CD4-positive, alpha-beta T cell treated with Interleukin-4 for 1 hour (primary cell): ENCODE measurements around the gene GPR107.

ENCODE experiments used
- DNase-seq, 2 donors: peaks; one replicate each; pipeline ENCODE4 v3.0.0-alpha.2; 2020 to 2022

Gene GPR107

GRCh38 chr9:130058154-130058553 is 4.4 kb downstream of the GPR107 start:
- peak in 1 of 2 donors; percentile 22 for DNase-seq

DNA sequence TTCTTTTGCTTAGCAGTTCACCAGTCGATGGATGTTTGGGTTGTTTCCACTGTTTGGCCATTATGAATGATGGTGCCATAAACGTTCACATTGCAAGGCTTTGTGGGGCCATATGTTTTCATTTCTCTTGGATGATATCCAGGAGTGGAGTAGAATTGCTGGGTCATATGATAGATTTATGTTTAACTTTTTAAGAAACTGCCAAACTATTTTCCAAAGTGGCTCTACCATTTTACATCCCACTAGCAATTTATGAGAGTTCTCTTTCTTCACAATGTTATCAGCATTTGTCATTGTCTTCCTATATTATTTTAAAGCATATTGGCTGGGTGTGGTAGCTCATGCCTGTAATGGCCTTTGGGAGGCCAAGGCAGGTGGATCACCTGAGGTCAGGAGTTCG is 5.2 kb downstream of the GPR107 start:
- no peak for DNase-seq

DNA sequence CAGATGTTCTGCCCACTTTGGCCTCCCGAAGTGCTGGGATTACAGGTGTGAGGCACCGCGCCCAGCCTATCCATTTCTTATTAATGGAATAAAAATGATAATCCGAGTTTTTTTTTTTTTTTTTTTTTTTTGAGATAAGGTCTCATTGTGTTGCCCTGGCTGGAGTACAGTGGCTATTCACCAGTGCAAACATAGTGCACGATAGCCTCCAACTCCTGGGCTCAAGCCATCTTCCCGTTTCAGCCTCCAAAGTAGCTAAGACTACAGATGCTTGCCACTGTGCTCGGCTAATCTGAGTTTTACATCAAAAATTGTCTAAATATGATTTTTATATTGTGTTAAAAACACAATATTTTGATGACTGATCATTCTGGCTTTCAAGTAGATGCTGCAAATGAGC is 6.6 kb downstream of the GPR107 start:
- no peak for DNase-seq

- DNase-seq, result no peak
Observed at GRCh38 chr9:130062750-130063149, 9.0 kb downstream of the GPR107 start.

DNA sequence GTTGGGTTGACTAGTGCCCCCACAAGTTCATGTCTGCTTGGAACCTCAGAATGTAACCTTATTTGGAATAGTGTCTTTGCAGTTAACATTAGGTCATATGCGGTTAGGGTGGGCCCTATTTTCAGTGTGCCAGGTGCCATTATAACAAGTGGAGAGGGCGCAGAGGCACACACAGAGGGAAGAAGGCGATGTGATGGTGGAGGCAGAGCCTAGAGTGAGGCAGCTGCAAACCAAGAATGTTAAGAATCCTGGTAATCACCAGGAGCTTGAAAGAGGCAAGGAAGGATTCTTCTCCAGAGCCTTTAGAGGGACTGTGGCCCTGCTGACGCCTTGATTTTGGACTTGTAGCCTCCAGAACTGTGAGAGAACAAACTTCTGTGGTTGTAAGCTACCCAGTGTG is 10.9 kb downstream of the GPR107 start:
- DNase-seq, result no peak

- no peak for DNase-seq
Observed at GRCh38 chr9:130069048-130069447, 15.3 kb downstream of the GPR107 start.

DNA sequence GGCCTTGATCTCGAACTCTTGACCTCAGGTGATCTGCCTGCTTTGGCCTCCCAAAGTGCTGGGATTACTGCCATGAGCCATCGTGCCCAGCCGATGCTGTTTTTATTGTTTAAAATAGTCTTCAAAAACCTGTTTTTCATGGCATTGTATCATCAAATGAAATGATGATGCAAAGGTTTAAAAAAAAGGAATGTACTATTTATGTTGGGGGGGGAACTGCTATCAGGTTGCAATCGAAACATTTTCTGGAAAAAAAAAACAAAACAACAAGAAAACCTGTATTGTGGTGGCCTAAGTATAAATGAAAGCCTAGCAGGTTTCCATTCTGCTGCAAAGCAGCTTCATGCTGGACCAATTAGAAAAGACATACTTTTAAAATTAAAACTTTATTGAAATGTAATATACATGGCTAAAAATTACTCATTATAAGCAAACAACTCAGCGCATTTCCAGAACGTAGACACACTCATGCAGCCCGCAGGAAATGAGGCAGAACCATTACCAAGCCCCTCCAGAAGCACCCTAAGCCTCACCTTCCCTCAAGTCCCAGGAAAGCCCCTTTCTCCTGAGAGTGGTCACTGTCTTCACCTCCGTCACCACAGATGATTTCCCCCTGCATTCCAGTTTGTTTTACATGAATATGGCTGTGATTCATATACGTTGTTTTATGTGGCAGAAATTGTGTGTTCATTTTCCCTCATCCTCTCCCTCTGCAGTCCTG is 19.0 kb downstream of the GPR107 start:
- no peak for DNase-seq

- peak in 1 of 2 donors; percentile 15 for DNase-seq
Observed at GRCh38 chr9:130073373-130073772, 19.7 kb downstream of the GPR107 start.

DNA sequence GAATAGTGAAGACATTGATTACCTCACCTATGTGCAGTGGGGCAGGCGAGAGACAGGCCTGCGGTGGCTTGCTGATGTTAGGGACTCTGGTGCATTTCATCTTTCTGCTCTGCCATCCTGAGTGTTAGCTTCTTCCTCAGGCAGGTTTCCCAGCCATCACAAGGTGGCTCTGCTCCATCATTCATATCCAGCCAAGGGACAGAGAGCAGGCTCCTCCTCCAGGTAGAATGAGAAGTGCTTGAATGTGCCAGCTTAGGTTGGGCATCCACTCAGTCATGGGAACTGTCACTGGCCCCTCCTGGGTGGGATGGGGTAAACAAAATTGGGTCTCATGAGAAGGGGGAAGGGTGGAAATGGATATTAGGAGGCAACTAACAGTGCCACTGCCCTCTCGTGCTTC is 24.8 kb downstream of the GPR107 start:
- no peak for DNase-seq

DNA sequence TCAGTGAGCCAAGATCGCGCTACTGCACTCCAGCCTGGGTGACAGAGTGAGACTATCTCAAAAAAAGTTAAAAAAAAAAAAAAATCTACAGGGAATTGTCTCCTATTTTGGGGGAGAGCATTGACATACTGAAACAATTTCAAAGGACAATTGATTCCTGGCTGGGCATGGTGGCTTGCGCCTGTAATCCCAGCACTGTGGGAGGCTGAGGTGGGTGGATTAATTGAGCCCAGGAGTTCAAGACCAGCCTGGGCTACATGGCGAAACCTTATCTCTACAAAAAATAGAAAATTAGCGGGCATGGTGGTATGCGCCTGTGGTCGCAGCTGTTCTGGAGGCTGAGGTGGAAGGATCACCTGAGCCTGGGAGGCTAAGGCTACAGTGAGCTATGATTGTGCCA is 30.6 kb downstream of the GPR107 start:
- DNase-seq, result no peak

DNA sequence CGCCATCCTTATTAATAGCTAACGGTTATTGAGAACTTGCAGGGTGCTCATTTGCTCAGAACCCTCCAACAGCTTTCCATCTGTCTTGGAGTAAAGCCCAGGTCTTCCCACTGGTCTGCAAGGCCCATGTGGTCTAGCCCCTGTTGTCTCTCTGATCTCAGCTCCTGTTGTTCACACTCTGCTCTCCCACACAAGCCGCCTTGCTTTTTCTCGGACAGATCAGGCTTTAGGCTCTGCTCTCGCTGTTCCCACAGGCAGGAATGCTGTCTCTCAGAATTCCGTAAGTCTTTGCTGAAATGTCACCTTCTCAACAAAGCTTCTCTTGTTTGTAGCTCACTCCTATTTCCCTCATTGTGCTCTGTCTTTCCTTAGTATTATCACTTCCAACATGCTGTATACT is 34.3 kb downstream of the GPR107 start:
- no peak for DNase-seq

- DNase-seq, result no peak
Observed at GRCh38 chr9:130089141-130089540, 35.4 kb downstream of the GPR107 start.

DNA sequence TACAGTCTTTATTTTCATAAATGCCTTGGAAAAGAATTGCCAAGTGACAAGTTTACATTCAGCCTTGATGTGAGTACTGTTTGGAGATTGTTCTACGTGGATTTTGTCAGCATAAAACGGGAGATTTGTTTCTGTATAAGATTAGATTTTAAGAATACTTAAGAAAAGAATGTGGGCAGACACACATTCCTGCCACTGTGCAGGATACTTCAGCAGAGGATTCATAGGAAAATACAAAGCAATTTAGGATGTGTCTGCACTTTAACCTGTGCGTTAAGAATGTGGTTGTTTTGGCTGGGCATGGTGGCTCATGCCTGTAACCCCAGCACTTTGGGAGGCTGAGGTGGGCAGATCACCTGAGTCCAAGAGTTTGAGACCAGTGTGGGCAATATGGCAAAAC is 37.2 kb downstream of the GPR107 start:
- no peak for DNase-seq

GRCh38 chr9:130092910-130093309 is 39.2 kb downstream of the GPR107 start:
- DNase-seq, result no peak

DNA sequence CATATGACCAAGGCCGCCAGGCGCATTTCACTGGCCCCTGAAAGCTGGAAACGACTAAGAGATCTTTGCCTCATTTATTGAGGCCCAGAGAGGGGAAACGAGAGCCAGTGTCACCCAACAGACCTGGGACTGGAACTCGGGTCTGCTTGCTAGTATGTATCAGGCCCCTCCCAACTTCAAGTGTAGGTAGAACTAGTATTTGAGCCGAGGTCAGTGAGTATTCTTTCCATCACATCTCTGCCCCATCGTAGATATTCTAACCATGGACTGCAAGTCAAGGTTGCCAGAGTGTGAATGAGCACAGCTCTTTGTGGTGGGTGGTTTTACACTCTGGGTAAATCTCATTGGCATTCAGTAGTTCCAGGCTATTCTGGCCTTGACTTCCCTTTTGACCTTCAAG is 42.2 kb downstream of the GPR107 start:
- no peak for DNase-seq

DNA sequence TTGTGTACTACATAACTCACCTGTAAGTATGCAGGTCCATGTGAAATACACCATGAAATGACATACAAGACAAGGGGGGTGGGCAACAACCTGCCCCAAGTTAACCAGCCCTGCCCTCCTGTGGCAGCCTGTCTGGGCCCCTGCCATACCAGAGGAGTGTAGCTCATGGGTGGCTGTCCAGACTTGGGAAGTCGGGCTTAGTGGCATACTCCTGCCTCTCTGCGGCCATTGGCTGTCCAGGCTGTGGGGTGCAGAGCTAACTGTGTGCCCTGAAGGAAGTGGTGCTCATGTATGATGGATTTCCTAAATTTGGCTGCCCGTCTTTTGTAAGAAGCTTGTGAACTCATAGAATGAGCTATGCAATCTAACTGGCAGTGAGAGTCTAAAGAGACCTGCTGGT is 47.0 kb downstream of the GPR107 start:
- DNase-seq, result no peak

GRCh38 chr9:130101915-130102314 is 48.2 kb downstream of the GPR107 start:
- no peak for DNase-seq

DNA sequence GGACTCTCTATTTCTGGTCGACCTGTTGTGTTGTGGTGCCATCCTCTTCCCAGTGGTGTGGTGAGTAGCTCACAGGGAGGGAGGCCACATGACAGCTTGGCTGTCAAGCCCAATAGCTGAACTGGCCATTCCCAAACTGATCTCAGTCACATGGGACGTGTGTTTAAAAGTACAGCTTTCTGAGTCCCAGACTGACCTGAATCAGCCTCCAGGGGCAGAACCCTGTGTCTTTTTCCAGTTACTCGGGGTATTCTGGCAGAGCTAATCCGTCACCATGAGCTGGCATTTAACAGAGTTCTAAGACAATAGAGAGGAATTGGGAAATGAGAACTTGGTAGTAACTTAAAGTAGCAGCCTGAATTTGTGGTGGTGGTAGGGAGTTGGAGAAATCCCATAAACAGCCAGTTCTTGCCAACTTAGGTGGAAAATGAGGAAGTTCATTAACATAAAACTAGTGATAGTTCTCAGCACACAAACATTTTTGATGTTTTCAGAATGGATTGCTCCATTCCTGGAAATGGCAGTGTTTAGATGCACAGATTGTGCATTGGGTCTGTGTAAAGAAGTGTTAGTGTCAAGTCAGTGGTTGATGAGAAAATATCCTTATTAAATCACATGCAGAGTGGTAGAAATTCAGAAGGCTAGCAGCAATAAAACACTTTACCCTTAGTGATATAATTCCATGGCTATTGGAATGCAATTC is 50.9 kb downstream of the GPR107 start:
- DNase-seq, result no peak

DNA sequence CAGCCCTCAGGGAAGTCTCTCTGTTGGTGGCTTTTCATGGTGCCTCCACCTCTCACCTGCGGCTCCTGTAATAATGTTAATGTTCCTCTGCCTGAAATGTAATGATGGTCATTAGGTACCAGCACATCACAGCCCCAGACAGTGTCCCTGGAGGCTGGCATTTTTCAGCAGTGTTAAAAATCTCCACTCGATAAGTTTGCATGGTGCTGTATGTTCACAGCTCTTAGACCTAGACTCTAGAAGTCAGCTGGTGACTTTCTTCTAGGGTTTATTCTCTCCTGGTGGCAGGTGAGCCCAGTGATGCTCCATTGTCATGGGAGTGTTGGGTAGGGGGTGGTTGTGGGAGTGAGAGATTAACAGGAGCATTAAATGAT is 53.1 kb downstream of the GPR107 start:
- DNase-seq, result no peak

GRCh38 chr9:130107234-130107861 is 53.6 kb downstream of the GPR107 start:
- peak; percentile 78 to 84 for DNase-seq

- no peak for DNase-seq
Observed at GRCh38 chr9:130107955-130108354, 54.2 kb downstream of the GPR107 start.

DNA sequence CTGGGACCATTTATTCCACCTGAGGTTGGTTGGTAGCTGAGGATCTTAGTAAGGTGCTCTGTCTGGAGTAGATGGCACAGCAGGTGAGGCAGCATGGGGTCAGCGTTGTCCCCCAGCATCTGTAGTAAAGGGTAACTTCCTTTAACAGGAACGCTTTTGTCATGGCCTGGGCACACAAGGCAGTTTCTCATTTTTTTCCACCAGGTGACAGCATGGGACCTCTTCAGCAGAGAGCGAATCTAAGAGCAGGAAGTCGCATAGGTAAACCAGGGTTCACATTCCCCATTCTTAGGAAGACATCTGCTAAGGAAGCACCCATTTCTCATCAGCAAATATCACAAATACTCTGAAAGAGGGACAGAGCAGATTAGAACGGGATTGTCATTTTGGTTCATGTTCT is 56.5 kb downstream of the GPR107 start:
- no peak for DNase-seq

- no peak for DNase-seq
Observed at GRCh38 chr9:130110596-130111021, 56.9 kb downstream of the GPR107 start.
